Measurements from ENCODE around the gene CEP43. TPM values are rescaled to one million over a fixed set of nuclear protein-coding genes. Genes with fewer than 3 reads are reported as not detected.

CEP43 gene
- total RNA-seq, 4 donors from 2014 or later = 3.6 to 31.0 (median 14.3) TPM

DNA sequence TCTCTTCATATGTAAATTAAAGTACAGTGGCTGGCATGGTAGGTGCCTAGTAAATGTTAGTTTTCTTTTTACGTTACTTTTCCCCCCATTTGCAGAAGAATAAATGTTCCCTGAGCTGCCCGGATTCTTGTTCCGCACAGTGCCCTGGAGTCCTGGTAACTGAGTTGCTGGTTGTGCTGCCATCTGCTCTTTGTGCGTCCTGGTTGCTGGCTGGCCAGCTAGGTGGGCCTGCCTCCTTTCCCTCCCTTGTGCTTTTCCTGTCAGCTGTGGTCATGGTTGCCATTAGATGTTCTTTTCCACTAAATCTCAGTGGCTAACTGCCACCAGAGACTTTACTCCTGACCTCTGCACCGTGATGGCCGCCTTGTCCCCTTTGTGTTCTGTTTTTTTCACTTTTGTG, 28.6 kb downstream of the CEP43 start:
- Histone ChIP-seq H3K36me3 (peaks cover 0 to 53% (median under 1%) of the 10 kb centered on the region in 4 donors), H3K4me3 (no peak overlapping the region), H3K4me1 (no peaks in the 10 kb centered on the region), H3K27ac (no peak overlapping the region), H3K9me3 (no peaks in the 10 kb centered on the region), H3K27me3 (no peaks in the 10 kb centered on the region)
- TF ChIP-seq, protein P1, sequence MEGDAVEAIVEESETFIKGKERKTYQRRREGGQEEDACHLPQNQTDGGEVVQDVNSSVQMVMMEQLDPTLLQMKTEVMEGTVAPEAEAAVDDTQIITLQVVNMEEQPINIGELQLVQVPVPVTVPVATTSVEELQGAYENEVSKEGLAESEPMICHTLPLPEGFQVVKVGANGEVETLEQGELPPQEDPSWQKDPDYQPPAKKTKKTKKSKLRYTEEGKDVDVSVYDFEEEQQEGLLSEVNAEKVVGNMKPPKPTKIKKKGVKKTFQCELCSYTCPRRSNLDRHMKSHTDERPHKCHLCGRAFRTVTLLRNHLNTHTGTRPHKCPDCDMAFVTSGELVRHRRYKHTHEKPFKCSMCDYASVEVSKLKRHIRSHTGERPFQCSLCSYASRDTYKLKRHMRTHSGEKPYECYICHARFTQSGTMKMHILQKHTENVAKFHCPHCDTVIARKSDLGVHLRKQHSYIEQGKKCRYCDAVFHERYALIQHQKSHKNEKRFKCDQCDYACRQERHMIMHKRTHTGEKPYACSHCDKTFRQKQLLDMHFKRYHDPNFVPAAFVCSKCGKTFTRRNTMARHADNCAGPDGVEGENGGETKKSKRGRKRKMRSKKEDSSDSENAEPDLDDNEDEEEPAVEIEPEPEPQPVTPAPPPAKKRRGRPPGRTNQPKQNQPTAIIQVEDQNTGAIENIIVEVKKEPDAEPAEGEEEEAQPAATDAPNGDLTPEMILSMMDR (IDR thresholded peaks at IDR 0.05) = no peak
- TF ChIP-seq POLR2A (IDR thresholded peaks at IDR 0.05) (no peak), POLR2AphosphoS5 (IDR thresholded peaks at IDR 0.05) (no peak), EP300 (IDR thresholded peaks at IDR 0.05; ENCODE audit: low read depth) (no peak)
- intact Hi-C loops (cut with DNase I; ENCODE audit: low total_unique reads) (no loop called here), in situ Hi-C loops (cut with MboI; ENCODE audit: low pct_ligation_motif_present in 1 of 4, low pct_unique_long_range_greater_than_20kb in 1 of 4, low sequenced_read_pairs in 3 of 4) (no loop called here)
- 95 to 96% methylated on average over 4 to 6 of the region's 6 CpGs for WGBS, 2 donors (ENCODE audit: low coverage in 1 of 2)
- DNase-seq = no peak

DNA sequence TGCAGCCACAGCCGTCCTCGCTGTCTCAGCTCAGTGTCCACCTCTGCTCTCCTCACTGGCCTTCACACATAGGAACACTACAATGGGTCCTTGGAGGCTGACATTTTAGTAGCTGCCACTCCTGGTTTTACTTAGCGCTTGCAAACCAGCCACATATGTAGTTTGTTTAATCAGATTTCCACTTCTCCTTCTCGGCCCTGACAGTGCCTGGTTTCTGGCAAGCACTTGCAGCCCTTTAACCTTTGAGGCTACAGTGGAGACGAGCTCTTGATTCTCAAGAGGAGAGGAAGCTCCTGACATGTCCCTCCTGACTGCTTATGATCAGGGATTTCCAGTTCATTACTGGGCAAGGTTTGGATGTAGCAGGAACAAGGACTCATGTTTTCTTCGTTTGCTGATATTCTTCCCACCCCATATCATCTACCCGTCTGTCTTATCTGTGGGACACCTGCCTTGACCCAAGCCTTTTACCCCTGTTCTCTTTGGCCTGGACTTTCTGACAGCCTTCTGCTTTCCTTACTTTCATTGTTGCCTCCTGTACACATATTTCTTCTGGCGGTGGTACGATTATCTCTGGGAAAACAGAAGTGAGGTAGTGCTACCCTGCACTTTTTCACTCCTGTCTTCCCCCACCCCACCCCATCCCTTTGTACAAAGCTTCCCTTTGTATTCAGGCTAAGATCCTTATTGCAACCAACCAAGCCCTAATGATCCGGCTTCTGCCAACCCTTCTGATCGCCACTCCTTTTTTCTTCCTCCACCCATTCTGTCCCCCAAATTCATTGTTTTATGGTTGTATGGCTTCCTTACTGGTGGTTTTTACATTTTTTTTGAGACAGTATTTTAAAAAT, 31.2 kb downstream of the CEP43 start:
- TF ChIP-seq POLR2A (IDR thresholded peaks at IDR 0.05) (no peak), POLR2AphosphoS5 (IDR thresholded peaks at IDR 0.05) (no peak), EP300 (IDR thresholded peaks at IDR 0.05; ENCODE audit: low read depth) (no peak)
- TF ChIP-seq, protein P1 (IDR thresholded peaks at IDR 0.05) = no peak
- no peaks in the 10 kb centered on the region for H3K4me1 ChIP-seq
- H3K9me3 ChIP-seq = no peaks in the 10 kb centered on the region
- no peak for DNase-seq
- in situ Hi-C loops (cut with MboI; ENCODE audit: low pct_ligation_motif_present in 1 of 4, low pct_unique_long_range_greater_than_20kb in 1 of 4, low sequenced_read_pairs in 3 of 4) = no loop called here
- no peak overlapping the region for H3K4me3 ChIP-seq
- H3K36me3 ChIP-seq = peaks cover 0 to 63% (median 6%) of the 10 kb centered on the region in 4 donors
- H3K27me3 ChIP-seq = no peaks in the 10 kb centered on the region
- intact Hi-C loops (cut with DNase I; ENCODE audit: low total_unique reads) = no loop called here
- no peak overlapping the region for H3K27ac ChIP-seq
- WGBS, 2 donors (ENCODE audit: low coverage in 1 of 2) = 74 to 75% methylated on average over 5 to 11 of the region's 11 CpGs

DNA sequence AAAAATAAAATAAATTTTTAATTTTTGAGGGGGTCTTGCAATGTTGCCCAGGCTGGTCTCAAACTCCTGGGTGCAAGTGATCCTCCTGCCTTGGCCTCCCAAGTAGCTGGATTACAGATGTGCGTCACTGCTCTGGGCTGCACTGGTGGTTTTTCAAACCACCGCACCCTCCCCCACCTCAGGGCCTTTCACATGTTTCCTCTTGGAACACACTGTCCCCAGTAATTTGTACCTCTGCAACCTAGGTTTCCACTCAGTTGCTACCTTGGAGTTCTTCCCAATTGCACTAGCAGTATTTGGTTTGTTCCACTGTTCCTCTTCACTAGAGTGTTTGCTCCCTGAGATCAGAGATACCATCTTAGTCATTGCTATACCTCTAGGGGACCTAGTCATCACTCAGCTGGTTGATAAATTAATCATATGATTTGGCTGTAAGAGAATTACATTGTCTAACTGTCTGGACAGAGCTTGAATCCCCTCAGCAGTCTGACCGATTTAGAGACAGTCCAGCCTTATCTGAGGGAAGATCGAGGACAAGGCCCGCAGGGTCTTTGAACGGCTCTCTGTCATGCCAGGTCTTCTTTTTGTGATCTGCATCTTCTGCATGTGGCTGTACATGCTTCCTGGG, 32.0 kb downstream of the CEP43 start:
- no peak overlapping the region for H3K27ac ChIP-seq
- no peak overlapping the region for H3K4me3 ChIP-seq
- TF ChIP-seq POLR2AphosphoS5 (IDR thresholded peaks at IDR 0.05) (no peak), POLR2A (IDR thresholded peaks at IDR 0.05) (no peak), EP300 (IDR thresholded peaks at IDR 0.05; ENCODE audit: low read depth) (no peak)
- TF ChIP-seq, protein P1 (IDR thresholded peaks at IDR 0.05) = no peak
- H3K36me3 ChIP-seq = peaks cover 0 to 57% (median 8%) of the 10 kb centered on the region in 4 donors
- H3K9me3 ChIP-seq = no peaks in the 10 kb centered on the region
- H3K4me1 ChIP-seq = no peaks in the 10 kb centered on the region
- intact Hi-C loops (cut with DNase I; ENCODE audit: low total_unique reads) = no loop called here
- in situ Hi-C loops (cut with MboI; ENCODE audit: low pct_ligation_motif_present in 1 of 4, low pct_unique_long_range_greater_than_20kb in 1 of 4, low sequenced_read_pairs in 3 of 4) = no loop called here
- no peaks in the 10 kb centered on the region for H3K27me3 ChIP-seq
- DNase-seq = no peak
- WGBS, 2 donors (ENCODE audit: low coverage in 1 of 2) = 88 to 95% methylated on average over 2 to 6 of the region's 6 CpGs

DNA sequence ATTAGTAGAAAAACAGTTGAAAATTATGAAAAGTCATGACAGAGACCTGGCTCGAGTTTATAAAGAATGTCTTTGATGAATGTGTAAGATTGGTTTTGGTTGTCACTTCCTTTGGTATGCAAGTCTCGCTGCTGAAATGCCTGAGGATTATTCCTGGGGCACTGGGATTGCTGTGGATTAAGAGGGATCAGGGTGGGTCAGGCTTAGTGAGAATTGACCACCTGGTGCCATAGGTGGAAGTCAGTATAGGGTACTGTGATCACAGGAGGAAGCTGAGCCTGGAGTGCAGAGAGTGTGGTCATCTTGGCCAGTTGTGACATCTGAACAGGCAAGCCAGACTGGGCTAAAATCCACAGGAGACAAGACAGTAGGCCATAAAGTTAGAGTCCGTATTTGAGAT, 34.9 kb downstream of the CEP43 start:
- H3K4me3 ChIP-seq = no peak overlapping the region
- no peaks in the 10 kb centered on the region for H3K4me1 ChIP-seq
- intact Hi-C loops (cut with DNase I; ENCODE audit: low total_unique reads) (no loop called here), in situ Hi-C loops (cut with MboI; ENCODE audit: low pct_ligation_motif_present in 1 of 4, low pct_unique_long_range_greater_than_20kb in 1 of 4, low sequenced_read_pairs in 3 of 4) (no loop called here)
- no peaks in the 10 kb centered on the region for H3K9me3 ChIP-seq
- 90 to 100% methylated on average over 1 to 3 of the region's 3 CpGs for WGBS, 2 donors (ENCODE audit: low coverage in 1 of 2)
- H3K27ac ChIP-seq = no peak overlapping the region
- no peak for DNase-seq
- H3K27me3 ChIP-seq = no peaks in the 10 kb centered on the region
- TF ChIP-seq, protein P1 (IDR thresholded peaks at IDR 0.05) = no peak
- TF ChIP-seq EP300 (IDR thresholded peaks at IDR 0.05; ENCODE audit: low read depth) (no peak), POLR2A (IDR thresholded peaks at IDR 0.05) (no peak), POLR2AphosphoS5 (IDR thresholded peaks at IDR 0.05) (no peak)
- peaks cover 0 to 45% (median 12%) of the 10 kb centered on the region in 4 donors for H3K36me3 ChIP-seq
